ENCODE results near the gene CEL. TPM values are rescaled to one million over a fixed set of nuclear protein-coding genes. Genes with fewer than 3 reads are reported as not detected.
"Not testable (repeated sequence)": the region's sequence is repeated elsewhere in the genome, so short reads cannot be mapped to it uniquely, and the experiment has no call there.

The CEL gene
- total and polyA plus RNA-seq, 5 donors from 2014 or later, result 0.37 TPM; not detected in 4

DNA sequence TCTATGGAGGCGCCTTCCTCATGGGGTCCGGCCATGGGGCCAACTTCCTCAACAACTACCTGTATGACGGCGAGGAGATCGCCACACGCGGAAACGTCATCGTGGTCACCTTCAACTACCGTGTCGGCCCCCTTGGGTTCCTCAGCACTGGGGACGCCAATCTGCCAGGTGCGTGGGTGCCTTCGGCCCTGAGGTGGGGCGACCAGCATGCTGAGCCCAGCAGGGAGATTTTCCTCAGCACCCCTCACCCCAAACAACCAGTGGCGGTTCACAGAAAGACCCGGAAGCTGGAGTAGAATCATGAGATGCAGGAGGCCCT, 3.2 kb downstream of the CEL start:
- Histone ChIP-seq H3K9me3 (ENCODE audit: control insufficient read depth in 2 of 2, low read length in 2 of 2) (no peaks in the 10 kb centered on the region), H3K4me3 (ENCODE audit: low read depth, low read length) (no peak overlapping the region), H3K36me3 (ENCODE audit: control insufficient read depth, insufficient read depth, low read length) (no peaks in the 10 kb centered on the region), H3K27me3 (ENCODE audit: control insufficient read depth, insufficient read depth, low read length) (no peaks in the 10 kb centered on the region), H3K4me1 (ENCODE audit: control insufficient read depth, insufficient read depth, low read length, poor library complexity, severe bottlenecking) (peaks cover 6% of the 10 kb centered on the region), H3K27ac (ENCODE audit: insufficient read depth, low read length, poor library complexity, severe bottlenecking) (no peak overlapping the region)
- no peak overlapping the region for H3K27ac Mint-ChIP-seq
- no peaks in the 10 kb centered on the region for H3K27me3 Mint-ChIP-seq
- no peaks in the 10 kb centered on the region for H3K36me3 Mint-ChIP-seq
- DNase-seq, result no peak
- H3K4me3 Mint-ChIP-seq, result no peak overlapping the region
- H3K4me1 Mint-ChIP-seq, result peaks cover 0 to 6% (median 3%) of the 10 kb centered on the region in 4 donors
- ATAC-seq (ENCODE audit: low read depth in 2 of 2), result no peak
- H3K9me3 Mint-ChIP-seq, result no peaks in the 10 kb centered on the region

- no peaks in the 10 kb centered on the region for H3K27me3 Mint-ChIP-seq
- Histone ChIP-seq H3K4me3 (ENCODE audit: low read depth, low read length) (no peak overlapping the region), H3K4me1 (ENCODE audit: control insufficient read depth, insufficient read depth, low read length, poor library complexity, severe bottlenecking) (no peaks in the 10 kb centered on the region), H3K9me3 (ENCODE audit: control insufficient read depth in 2 of 2, low read length in 2 of 2) (no peaks in the 10 kb centered on the region), H3K27me3 (ENCODE audit: control insufficient read depth, insufficient read depth, low read length) (no peaks in the 10 kb centered on the region), H3K36me3 (ENCODE audit: control insufficient read depth, insufficient read depth, low read length) (no peaks in the 10 kb centered on the region), H3K27ac (ENCODE audit: insufficient read depth, low read length, poor library complexity, severe bottlenecking) (no peak overlapping the region)
- peak overlapping the region in 1 of 3 donors; percentile 71 for H3K27ac Mint-ChIP-seq
- H3K9me3 Mint-ChIP-seq, result no peaks in the 10 kb centered on the region
- ATAC-seq (ENCODE audit: low read depth in 2 of 2), result no peak
- H3K4me1 Mint-ChIP-seq, result no peaks in the 10 kb centered on the region
- H3K4me3 Mint-ChIP-seq, result no peak overlapping the region
- DNase-seq, result no peak
- no peaks in the 10 kb centered on the region for H3K36me3 Mint-ChIP-seq
Observed at GRCh38 chr9:133066181-133066983, 4.6 kb downstream of the CEL start.

GRCh38 chr9:133067006-133067405, 5.2 kb downstream of the CEL start:
- H3K27ac Mint-ChIP-seq, result no peak overlapping the region
- no peaks in the 10 kb centered on the region for H3K4me1 Mint-ChIP-seq
- Histone ChIP-seq H3K4me3 (ENCODE audit: low read depth, low read length) (no peak overlapping the region), H3K9me3 (ENCODE audit: control insufficient read depth in 2 of 2, low read length in 2 of 2) (no peaks in the 10 kb centered on the region), H3K36me3 (ENCODE audit: control insufficient read depth, insufficient read depth, low read length) (no peaks in the 10 kb centered on the region), H3K4me1 (ENCODE audit: control insufficient read depth, insufficient read depth, low read length, poor library complexity, severe bottlenecking) (no peaks in the 10 kb centered on the region), H3K27ac (ENCODE audit: insufficient read depth, low read length, poor library complexity, severe bottlenecking) (no peak overlapping the region), H3K27me3 (ENCODE audit: control insufficient read depth, insufficient read depth, low read length) (no peaks in the 10 kb centered on the region)
- no peaks in the 10 kb centered on the region for H3K27me3 Mint-ChIP-seq
- ATAC-seq (ENCODE audit: low read depth in 2 of 2) (no peak), DNase-seq (no peak)
- no peaks in the 10 kb centered on the region for H3K36me3 Mint-ChIP-seq
- H3K9me3 Mint-ChIP-seq, result no peaks in the 10 kb centered on the region
- H3K4me3 Mint-ChIP-seq, result no peak overlapping the region

GRCh38 chr9:133067813-133068212, 6.0 kb downstream of the CEL start:
- DNase-seq, result no peak
- Mint-ChIP-seq H3K9me3 (no peaks in the 10 kb centered on the region), H3K36me3 (no peaks in the 10 kb centered on the region), H3K4me1 (no peaks in the 10 kb centered on the region), H3K27ac (no peak overlapping the region), H3K4me3 (no peak overlapping the region), H3K27me3 (no peaks in the 10 kb centered on the region)
- Histone ChIP-seq H3K4me3 (ENCODE audit: low read depth, low read length) (no peak overlapping the region), H3K4me1 (ENCODE audit: control insufficient read depth, insufficient read depth, low read length, poor library complexity, severe bottlenecking) (no peaks in the 10 kb centered on the region), H3K36me3 (ENCODE audit: control insufficient read depth, insufficient read depth, low read length) (no peaks in the 10 kb centered on the region), H3K27me3 (ENCODE audit: control insufficient read depth, insufficient read depth, low read length) (no peaks in the 10 kb centered on the region), H3K9me3 (ENCODE audit: control insufficient read depth in 2 of 2, low read length in 2 of 2) (no peaks in the 10 kb centered on the region), H3K27ac (ENCODE audit: insufficient read depth, low read length, poor library complexity, severe bottlenecking) (no peak overlapping the region)
- no peak for ATAC-seq (ENCODE audit: low read depth in 2 of 2)

GRCh38 chr9:133068431-133068830, 6.7 kb downstream of the CEL start:
- not testable (repeated sequence) for H3K9me3 Mint-ChIP-seq; H3K4me3 Mint-ChIP-seq; H3K4me3 ChIP-seq (ENCODE audit: low read depth, low read length); H3K36me3 ChIP-seq (ENCODE audit: control insufficient read depth, insufficient read depth, low read length); H3K4me1 Mint-ChIP-seq; H3K36me3 Mint-ChIP-seq; DNase-seq; H3K27ac Mint-ChIP-seq; H3K4me1 ChIP-seq (ENCODE audit: control insufficient read depth, insufficient read depth, low read length, poor library complexity, severe bottlenecking); H3K9me3 ChIP-seq (ENCODE audit: control insufficient read depth in 2 of 2, low read length in 2 of 2); H3K27ac ChIP-seq (ENCODE audit: insufficient read depth, low read length, poor library complexity, severe bottlenecking); ATAC-seq (ENCODE audit: low read depth in 2 of 2); H3K27me3 Mint-ChIP-seq; H3K27me3 ChIP-seq (ENCODE audit: control insufficient read depth, insufficient read depth, low read length)

GRCh38 chr9:133070500-133070961, 8.8 kb downstream of the CEL start:
- H3K4me1 ChIP-seq (ENCODE audit: control insufficient read depth, insufficient read depth, low read length, poor library complexity, severe bottlenecking); ATAC-seq (ENCODE audit: low read depth in 2 of 2); H3K27me3 ChIP-seq (ENCODE audit: control insufficient read depth, insufficient read depth, low read length); H3K9me3 ChIP-seq (ENCODE audit: control insufficient read depth in 2 of 2, low read length in 2 of 2); H3K27ac ChIP-seq (ENCODE audit: insufficient read depth, low read length, poor library complexity, severe bottlenecking); H3K36me3 Mint-ChIP-seq; H3K4me3 ChIP-seq (ENCODE audit: low read depth, low read length); H3K9me3 Mint-ChIP-seq; H3K27ac Mint-ChIP-seq; DNase-seq; H3K27me3 Mint-ChIP-seq; H3K4me1 Mint-ChIP-seq; H3K36me3 ChIP-seq (ENCODE audit: control insufficient read depth, insufficient read depth, low read length): not testable (repeated sequence)
- peak overlapping the region in 1 of 4 donors; percentile 38 for H3K4me3 Mint-ChIP-seq

- not testable (repeated sequence) for H3K36me3 ChIP-seq (ENCODE audit: control insufficient read depth, insufficient read depth, low read length); H3K4me1 ChIP-seq (ENCODE audit: control insufficient read depth, insufficient read depth, low read length, poor library complexity, severe bottlenecking); ATAC-seq (ENCODE audit: low read depth in 2 of 2); H3K4me1 Mint-ChIP-seq; H3K27ac Mint-ChIP-seq; H3K9me3 ChIP-seq (ENCODE audit: control insufficient read depth in 2 of 2, low read length in 2 of 2); H3K27ac ChIP-seq (ENCODE audit: insufficient read depth, low read length, poor library complexity, severe bottlenecking); H3K4me3 ChIP-seq (ENCODE audit: low read depth, low read length); H3K4me3 Mint-ChIP-seq; H3K27me3 Mint-ChIP-seq; H3K9me3 Mint-ChIP-seq; H3K36me3 Mint-ChIP-seq; DNase-seq; H3K27me3 ChIP-seq (ENCODE audit: control insufficient read depth, insufficient read depth, low read length)
Observed at GRCh38 chr9:133070985-133071384, 9.2 kb downstream of the CEL start.

- H3K4me1 Mint-ChIP-seq, result no peaks in the 10 kb centered on the region
- H3K9me3 Mint-ChIP-seq, result no peaks in the 10 kb centered on the region
- H3K27me3 ChIP-seq (ENCODE audit: control insufficient read depth, insufficient read depth, low read length), result no peaks in the 10 kb centered on the region
Observed at GRCh38 chr9:133071484-133072150, 9.8 kb downstream of the CEL start.

More at GRCh38 chr9:133071484-133072150, 9.8 kb downstream of the CEL start:
- Histone ChIP-seq H3K9me3 (ENCODE audit: control insufficient read depth in 2 of 2, low read length in 2 of 2) (no peaks in the 10 kb centered on the region), H3K4me1 (ENCODE audit: control insufficient read depth, insufficient read depth, low read length, poor library complexity, severe bottlenecking) (no peaks in the 10 kb centered on the region), H3K4me3 (ENCODE audit: low read depth, low read length) (no peak overlapping the region), H3K36me3 (ENCODE audit: control insufficient read depth, insufficient read depth, low read length) (no peaks in the 10 kb centered on the region), H3K27ac (ENCODE audit: insufficient read depth, low read length, poor library complexity, severe bottlenecking) (no peak overlapping the region)
- ATAC-seq (ENCODE audit: low read depth in 2 of 2) (no peak), DNase-seq (no peak)
- no peaks in the 10 kb centered on the region for H3K27me3 Mint-ChIP-seq
- no peak overlapping the region for H3K27ac Mint-ChIP-seq
- no peaks in the 10 kb centered on the region for H3K36me3 Mint-ChIP-seq
- H3K4me3 Mint-ChIP-seq, result no peak overlapping the region

Data from CD4-positive, CD25-positive, alpha-beta regulatory T cell (primary cell).